GM12865 (cell line): ENCODE data around the gene TRIM38.
"Not testable (repeated sequence)": the region's sequence is repeated elsewhere in the genome, so short reads cannot be mapped to it uniquely, and the experiment has no call there.

Experiments
- DNase-seq: peaks from one replicate; pipeline ENCODE4 v3.0.0; 2010; ENCODE audit warnings: low read depth
- H3K4me3 ChIP-seq: 2 replicates; pipeline ENCODE4 v1.5.1; 2011; ENCODE audit warnings: mild to moderate bottlenecking, low read depth, low read length, control low read depth
- TF ChIP-seq, protein P1 (sequence below): IDR thresholded peaks from 2 replicates; pipeline ENCODE4 v1.5.1; 2011; ENCODE audit warnings: low read length, control low read depth, low read depth, inconsistent platforms; ENCODE audit not compliant: insufficient read depth; ENCODE audit errors: missing control alignments

Gene TRIM38

DNA sequence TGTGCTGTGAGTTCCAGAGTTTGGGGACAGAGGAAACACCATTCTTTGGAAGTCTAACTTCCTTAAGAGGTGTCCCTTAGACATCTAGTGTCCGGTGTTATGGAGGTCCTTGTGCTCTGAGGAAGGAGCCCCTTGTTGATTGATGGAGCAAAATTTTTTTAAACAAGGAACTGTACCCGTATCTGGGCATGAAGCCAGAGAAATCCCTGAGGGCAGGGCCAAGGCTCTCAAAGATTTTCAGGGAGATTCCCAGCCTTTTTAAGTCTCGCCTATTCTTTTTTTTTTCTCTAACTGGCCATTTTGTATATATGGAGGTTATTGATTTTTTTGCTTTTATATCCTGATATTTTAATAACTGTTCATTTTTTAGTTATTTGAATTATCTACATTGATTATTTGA, 45.9 kb downstream of the TRIM38 start:
- no peak for DNase-seq
- H3K4me3 ChIP-seq: no peak overlapping the region
- TF ChIP-seq, protein P1, sequence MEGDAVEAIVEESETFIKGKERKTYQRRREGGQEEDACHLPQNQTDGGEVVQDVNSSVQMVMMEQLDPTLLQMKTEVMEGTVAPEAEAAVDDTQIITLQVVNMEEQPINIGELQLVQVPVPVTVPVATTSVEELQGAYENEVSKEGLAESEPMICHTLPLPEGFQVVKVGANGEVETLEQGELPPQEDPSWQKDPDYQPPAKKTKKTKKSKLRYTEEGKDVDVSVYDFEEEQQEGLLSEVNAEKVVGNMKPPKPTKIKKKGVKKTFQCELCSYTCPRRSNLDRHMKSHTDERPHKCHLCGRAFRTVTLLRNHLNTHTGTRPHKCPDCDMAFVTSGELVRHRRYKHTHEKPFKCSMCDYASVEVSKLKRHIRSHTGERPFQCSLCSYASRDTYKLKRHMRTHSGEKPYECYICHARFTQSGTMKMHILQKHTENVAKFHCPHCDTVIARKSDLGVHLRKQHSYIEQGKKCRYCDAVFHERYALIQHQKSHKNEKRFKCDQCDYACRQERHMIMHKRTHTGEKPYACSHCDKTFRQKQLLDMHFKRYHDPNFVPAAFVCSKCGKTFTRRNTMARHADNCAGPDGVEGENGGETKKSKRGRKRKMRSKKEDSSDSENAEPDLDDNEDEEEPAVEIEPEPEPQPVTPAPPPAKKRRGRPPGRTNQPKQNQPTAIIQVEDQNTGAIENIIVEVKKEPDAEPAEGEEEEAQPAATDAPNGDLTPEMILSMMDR: no peak

- no peak for DNase-seq
- H3K4me3 ChIP-seq: no peak overlapping the region
- TF ChIP-seq, protein P1: no peak
Observed at GRCh38 chr6:26009817-26010216, 47.2 kb downstream of the TRIM38 start.

- no peak for DNase-seq
- TF ChIP-seq, protein P1: no peak
- no peak overlapping the region for H3K4me3 ChIP-seq
Observed at GRCh38 chr6:26012061-26012460, 49.5 kb downstream of the TRIM38 start.

DNA sequence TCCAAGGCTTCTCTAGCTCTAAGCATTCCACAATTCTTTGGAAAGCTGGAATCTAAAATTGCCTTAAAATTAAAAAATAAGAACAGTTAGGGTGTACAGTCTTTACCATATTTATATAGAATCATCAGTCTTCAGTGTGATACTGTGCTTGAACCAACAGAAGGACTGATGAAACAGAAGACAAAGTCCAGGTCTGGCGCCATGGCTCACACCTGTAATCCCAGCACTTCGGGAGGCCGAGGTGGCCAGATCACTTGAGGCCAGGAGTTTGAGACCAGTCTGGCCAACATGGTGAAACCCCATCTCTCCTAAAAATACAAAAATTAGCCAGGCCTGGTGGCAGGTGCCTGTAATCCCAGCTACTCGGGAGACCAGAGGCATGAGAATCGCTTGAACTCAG, 51.8 kb downstream of the TRIM38 start:
- DNase-seq, H3K4me3 ChIP-seq: not testable (repeated sequence)

- TF ChIP-seq, protein P1: no peak
- no peak for DNase-seq
- H3K4me3 ChIP-seq: no peak overlapping the region
Observed at GRCh38 chr6:26016245-26016962, 53.8 kb downstream of the TRIM38 start.

GRCh38 chr6:26016963-26017631, 54.5 kb downstream of the TRIM38 start:
- TF ChIP-seq, protein P1: no peak
- no peak for DNase-seq
- no peak overlapping the region for H3K4me3 ChIP-seq

- TF ChIP-seq, protein P1: no peak
- no peak overlapping the region for H3K4me3 ChIP-seq
- DNase-seq: no peak
Observed at GRCh38 chr6:26017632-26017966, 55.0 kb downstream of the TRIM38 start.
